ENCODE results near the gene PPP1R12B.

GRCh38 chr1:202619505-202619904 lies 271.0 kb downstream of the PPP1R12B start:
- TF ChIP-seq EZH2 (IDR thresholded peaks at IDR 0.05; ENCODE audit: low read depth): no peak
- no peak for TF ChIP-seq CTCF (conservative IDR thresholded peaks at IDR 0.05)
